Hepatocyte (in vitro differentiated cells): ENCODE data around the gene CPHXL2. TPM values are rescaled to one million over a fixed set of nuclear protein-coding genes. Genes with fewer than 3 reads are reported as not detected.

ENCODE experiments used
- DNase-seq: peaks from one replicate; pipeline ENCODE4 v3.0.0-alpha.2; 2016; ENCODE audit warnings: low spot score
- H2AFZ ChIP-seq: fragments of 200-600 bp; sonication (generic); 2 replicates; pipeline ENCODE4 v1.6.0; 2016; ENCODE audit warnings: antibody characterized with exemption, mild to moderate bottlenecking
- H3K27ac ChIP-seq: fragments of 200-600 bp; sonication (generic); 2 replicates; pipeline ENCODE4 v1.5.1; 2016; ENCODE audit warnings: mild to moderate bottlenecking
- H3K27me3 ChIP-seq: fragments of 200-600 bp; sonication (generic); 2 replicates; pipeline ENCODE4 v1.6.1; 2016
- H3K36me3 ChIP-seq: fragments of 200-600 bp; sonication (generic); replicated peaks from 2 replicates; pipeline ENCODE4 v1.5.1; 2016; ENCODE audit warnings: low read depth; ENCODE audit not compliant: insufficient read depth
- H3K4me1 ChIP-seq: fragments of 200-600 bp; sonication (generic); 2 replicates; pipeline ENCODE4 v1.5.1; 2016; ENCODE audit warnings: mild to moderate bottlenecking, moderate library complexity; ENCODE audit not compliant: insufficient read depth
- H3K4me2 ChIP-seq: fragments of 200-600 bp; sonication (generic); 2 replicates; pipeline ENCODE4 v1.6.0; 2016
- H3K4me3 ChIP-seq: fragments of 200-600 bp; sonication (generic); 2 replicates; pipeline ENCODE4 v1.5.1; 2016; ENCODE audit warnings: mild to moderate bottlenecking
- H3K79me2 ChIP-seq: fragments of 200-600 bp; sonication (generic); 2 replicates; pipeline ENCODE4 v1.6.0; 2017; ENCODE audit warnings: mild to moderate bottlenecking
- H3K9me2 ChIP-seq: fragments of 200-600 bp; sonication (generic); replicated peaks from 2 replicates; pipeline ENCODE4 v1.6.0; 2017; ENCODE audit warnings: mild to moderate bottlenecking; ENCODE audit not compliant: insufficient read depth
- H3K9me3 ChIP-seq: fragments of 200-600 bp; sonication (generic); 2 replicates; pipeline ENCODE4 v1.5.1; 2016; ENCODE audit warnings: low read depth, mild to moderate bottlenecking
- H4K20me1 ChIP-seq: fragments of 200-600 bp; sonication (generic); 2 replicates; pipeline ENCODE4 v1.6.0; 2016; ENCODE audit warnings: mild to moderate bottlenecking; ENCODE audit not compliant: insufficient read depth, poor library complexity, severe bottlenecking
- CTCF ChIP-seq: fragments of 200-600 bp; sonication (generic); IDR thresholded peaks from 2 replicates; pipeline ENCODE4 v1.5.1; 2016; ENCODE audit warnings: antibody characterized with exemption, mild to moderate bottlenecking; ENCODE audit not compliant: poor library complexity
- EZH2 ChIP-seq: fragments of 200-600 bp; sonication (generic); IDR thresholded peaks from 2 replicates; pipeline ENCODE4 v1.6.1; 2016; ENCODE audit warnings: antibody characterized with exemption, mild to moderate bottlenecking, borderline replicate concordance
- EZH2phosphoT487 ChIP-seq: fragments of 200-600 bp; sonication (generic); IDR thresholded peaks from one replicate; pipeline ENCODE4 v1.6.1; 2018; ENCODE audit warnings: antibody characterized with exemption, mild to moderate bottlenecking, low read depth, moderate library complexity; ENCODE audit not compliant: unreplicated experiment, severe bottlenecking
- WGBS: methylation state at CpG from one replicate; pipeline ENCODE4 v1.1.6; 2016; ENCODE audit warnings: low lambda C conversion rate; ENCODE audit errors: missing lambda C conversion rate; 5-methylcytosine and 5-hydroxymethylcytosine counted together
- polyA plus RNA-seq: library from polyadenylated mRNA; unstranded; fragments of >200 nt; fragmentation: Nextera tagmentation; extraction: Ambion mirVana; gene quantifications from 2 replicates; pipeline ENCODE4 v1.2.1, GENCODE V29; 2016
- total RNA-seq: library from RNA; depleted of rRNA; stranded (reverse); fragments of >200 nt; gene quantifications from 2 replicates; pipeline ENCODE4 v1.2.3, GENCODE V29; 2014

The CPHXL2 gene
- total and polyA plus RNA-seq, 2 experiments from 2014 or later: not detected

- TF ChIP-seq CTCF (no peak), EZH2phosphoT487 (no peak)
- no peaks in the 10 kb centered on the region for H3K27me3 ChIP-seq
- H3K4me2 ChIP-seq: no peak overlapping the region
- no peaks in the 10 kb centered on the region for H3K9me3 ChIP-seq
- peak; percentile 37 for DNase-seq
- H3K36me3 ChIP-seq: no peaks in the 10 kb centered on the region
- H4K20me1 ChIP-seq: no peaks in the 10 kb centered on the region
- H3K4me3 ChIP-seq: no peak overlapping the region
- H3K9me2 ChIP-seq: no peaks in the 10 kb centered on the region
- H3K79me2 ChIP-seq: peaks cover under 1% of the 10 kb centered on the region
- peak overlapping the region; percentile 87 for H3K27ac ChIP-seq
- peaks cover 8% of the 10 kb centered on the region for H3K4me1 ChIP-seq
- no peak overlapping the region for H2AFZ ChIP-seq
- WGBS: 63% methylated on average over 8 of the region's 8 CpGs
These were observed 44.0 kb downstream of the CPHXL2 start for GRCh38 chr16:75632857-75633256.

GRCh38 chr16:75630052-75630451 lies 46.8 kb downstream of the CPHXL2 start:
- Histone ChIP-seq H3K27me3 (no peaks in the 10 kb centered on the region), H3K36me3 (no peaks in the 10 kb centered on the region), H3K4me1 (peaks cover 17% of the 10 kb centered on the region)

DNA sequence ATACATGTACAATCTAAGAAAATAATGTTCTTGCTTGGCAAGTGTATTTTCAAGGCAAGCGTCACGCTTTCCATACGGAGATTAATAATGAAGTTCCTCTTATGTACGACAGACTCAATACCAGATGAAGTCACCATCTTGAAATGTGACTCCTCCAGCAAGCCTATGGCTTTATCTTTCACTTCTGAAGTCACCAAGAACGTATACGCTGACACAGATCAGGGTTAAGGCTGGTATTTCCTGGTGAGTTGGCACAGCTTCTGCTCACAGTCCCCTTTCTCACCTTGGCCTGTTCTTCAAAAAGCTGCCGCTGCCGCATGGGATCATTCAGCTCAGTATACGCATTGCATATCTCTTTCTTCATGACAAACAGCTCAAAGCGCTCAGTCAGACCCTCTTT lies 47.7 kb downstream of the CPHXL2 start:
- H3K4me2 ChIP-seq: no peak overlapping the region
- H3K27me3 ChIP-seq: no peaks in the 10 kb centered on the region
- H4K20me1 ChIP-seq: no peaks in the 10 kb centered on the region
- TF ChIP-seq CTCF (no peak), EZH2 (no peak), EZH2phosphoT487 (no peak)
- H3K4me1 ChIP-seq: peaks cover 17% of the 10 kb centered on the region
- 96% methylated on average over 10 of the region's 10 CpGs for WGBS
- H3K79me2 ChIP-seq: no peaks in the 10 kb centered on the region
- H2AFZ ChIP-seq: no peak overlapping the region
- no peaks in the 10 kb centered on the region for H3K9me3 ChIP-seq
- H3K4me3 ChIP-seq: no peak overlapping the region
- no peaks in the 10 kb centered on the region for H3K36me3 ChIP-seq
- DNase-seq: no peak
- no peak overlapping the region for H3K27ac ChIP-seq
- H3K9me2 ChIP-seq: no peaks in the 10 kb centered on the region

More at GRCh38 chr16:75630052-75630451, 46.8 kb downstream of the CPHXL2 start:
- no peak for DNase-seq
- H3K79me2 ChIP-seq: no peaks in the 10 kb centered on the region
- WGBS: 100% methylated on average over 3 of the region's 3 CpGs
- no peaks in the 10 kb centered on the region for H3K9me2 ChIP-seq
- H3K27ac ChIP-seq: no peak overlapping the region
- no peaks in the 10 kb centered on the region for H3K9me3 ChIP-seq
- TF ChIP-seq EZH2phosphoT487: no peak
- no peak for TF ChIP-seq CTCF
- TF ChIP-seq EZH2: no peak
- H3K4me3 ChIP-seq: no peak overlapping the region
- no peaks in the 10 kb centered on the region for H4K20me1 ChIP-seq
- no peak overlapping the region for H2AFZ ChIP-seq
- no peak overlapping the region for H3K4me2 ChIP-seq

- 94% methylated on average over 4 of the region's 4 CpGs for WGBS
These were observed 48.5 kb downstream of the CPHXL2 start for GRCh38 chr16:75628351-75628750.

More at GRCh38 chr16:75628351-75628750, 48.5 kb downstream of the CPHXL2 start:
- Histone ChIP-seq H2AFZ (no peak overlapping the region), H3K27ac (no peak overlapping the region), H3K79me2 (no peaks in the 10 kb centered on the region), H3K9me2 (no peaks in the 10 kb centered on the region), H3K9me3 (no peaks in the 10 kb centered on the region), H3K27me3 (no peaks in the 10 kb centered on the region), H4K20me1 (no peaks in the 10 kb centered on the region), H3K36me3 (no peaks in the 10 kb centered on the region), H3K4me3 (no peak overlapping the region), H3K4me2 (no peak overlapping the region), H3K4me1 (peaks cover 17% of the 10 kb centered on the region)
- TF ChIP-seq EZH2: no peak
- no peak for TF ChIP-seq CTCF
- no peak for TF ChIP-seq EZH2phosphoT487
- no peak for DNase-seq
